ENCODE results near the gene ST6GALNAC2.
"Not testable (repeated sequence)": the region's sequence is repeated elsewhere in the genome, so short reads cannot be mapped to it uniquely, and the experiment has no call there.

The ST6GALNAC2 gene

DNA sequence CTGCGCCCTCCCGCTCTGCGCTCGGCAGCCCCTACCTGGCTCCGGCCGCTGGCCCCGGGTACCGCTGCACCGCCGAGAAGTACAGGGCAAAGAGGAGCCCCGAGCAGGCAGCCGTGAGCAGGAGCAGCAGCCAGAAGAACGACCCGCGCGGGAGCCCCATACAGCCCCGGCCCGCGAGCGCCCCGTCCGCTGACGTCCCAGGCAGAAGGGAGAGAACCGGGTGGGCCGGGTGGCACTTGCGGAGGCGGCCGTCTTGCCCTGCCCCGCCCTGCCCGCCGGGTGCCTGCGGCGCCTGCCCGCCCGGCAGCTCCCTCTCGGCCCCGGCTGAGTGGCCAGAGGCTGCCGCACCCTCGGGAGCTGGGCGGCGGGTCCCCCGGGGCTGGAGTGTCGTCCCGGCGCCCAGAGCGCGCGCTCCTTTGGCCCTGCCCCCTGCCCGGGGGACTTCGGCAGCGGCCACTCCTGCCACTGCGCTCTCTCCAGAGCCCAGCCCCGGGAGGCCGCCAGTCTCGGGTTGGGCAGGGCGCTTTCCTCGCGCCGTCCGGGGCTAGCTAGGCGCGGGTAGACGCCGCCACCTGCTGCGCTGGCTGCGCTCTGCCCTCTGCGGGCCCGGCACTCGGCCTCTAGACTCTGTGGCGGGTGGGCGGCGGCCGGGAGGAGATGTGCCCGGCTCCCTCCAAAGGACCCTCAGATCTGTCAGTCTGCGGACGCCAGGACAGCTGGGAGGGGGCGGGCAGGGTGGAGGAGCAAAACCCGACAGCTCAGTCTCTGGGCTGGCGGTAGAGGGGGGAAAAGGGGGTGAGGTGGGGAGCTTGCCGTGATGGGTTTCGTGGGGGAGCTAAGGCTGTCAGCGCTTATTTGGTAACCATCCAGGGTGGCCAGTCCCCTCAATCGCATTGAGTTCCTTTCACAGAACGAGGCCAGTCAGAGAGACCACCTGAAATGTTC, at the start of gene ST6GALNAC2:
TSS of gene ST6GALNAC2 (minus strand) at position 212 of the 945 bp plus-strand sequence. CDS start at position 160, 52 bp downstream.
- DNase-seq: peak; percentile 20

DNA sequence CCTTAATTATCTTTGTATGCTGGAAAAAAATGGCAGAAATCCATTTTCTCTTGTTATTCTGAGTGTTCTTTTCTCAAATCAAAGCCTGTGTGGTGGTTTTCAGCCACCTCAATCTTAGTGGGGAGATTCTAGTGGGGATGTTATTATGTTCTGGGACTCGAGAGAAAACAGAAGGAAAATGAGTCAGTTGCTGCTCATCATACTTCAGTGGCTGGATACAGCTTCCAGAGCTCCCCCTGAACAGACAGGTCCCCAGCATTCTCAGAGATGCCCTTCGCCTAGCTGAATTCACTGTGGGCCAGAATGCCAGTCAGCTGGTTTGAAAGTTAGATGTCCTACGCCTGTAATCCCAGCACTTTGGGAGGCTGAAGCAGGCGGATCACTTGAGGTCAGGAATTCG, 49.4 kb upstream of the ST6GALNAC2 start:
- no peak for DNase-seq

GRCh38 chr17:76633628-76634328, 48.1 kb upstream of the ST6GALNAC2 start:
- no peak for DNase-seq

DNA sequence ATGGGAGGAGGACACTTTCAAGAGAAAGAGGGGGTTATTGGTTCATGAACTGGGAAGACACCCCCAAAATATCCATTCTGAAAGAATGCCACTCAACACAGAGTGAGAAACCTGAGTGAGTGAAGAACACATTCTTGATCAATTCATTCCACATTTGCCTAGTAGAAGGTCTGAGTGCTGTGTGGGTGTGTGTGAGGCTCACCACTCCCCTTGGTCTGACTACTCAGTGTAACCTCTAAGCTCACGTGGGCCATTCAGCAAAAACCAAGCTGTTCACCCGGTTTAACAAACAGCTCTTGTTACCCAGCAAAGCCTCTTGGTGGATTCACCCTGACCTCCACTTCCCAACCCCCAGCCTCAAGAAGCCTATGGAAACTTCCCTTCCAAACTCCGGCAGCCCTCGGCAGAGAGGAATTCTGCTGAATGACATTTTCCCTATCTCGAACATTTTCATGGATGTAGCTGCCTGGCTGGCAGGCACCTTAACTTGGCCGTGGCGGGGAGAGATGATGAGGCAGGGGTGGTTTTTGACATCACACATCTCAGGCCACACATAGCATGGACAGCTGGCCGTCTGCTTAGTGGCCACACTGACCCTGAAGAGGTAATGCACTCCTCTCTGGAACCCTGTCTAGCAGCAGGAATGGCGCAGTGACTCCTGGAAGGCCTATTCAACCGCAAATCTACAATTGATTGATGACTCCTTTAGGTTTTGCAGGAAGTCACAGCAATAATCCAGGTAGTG, 46.3 kb upstream of the ST6GALNAC2 start:
- no peak for DNase-seq

- DNase-seq: no peak
These were observed 44.5 kb upstream of the ST6GALNAC2 start for GRCh38 chr17:76630151-76630550.

DNA sequence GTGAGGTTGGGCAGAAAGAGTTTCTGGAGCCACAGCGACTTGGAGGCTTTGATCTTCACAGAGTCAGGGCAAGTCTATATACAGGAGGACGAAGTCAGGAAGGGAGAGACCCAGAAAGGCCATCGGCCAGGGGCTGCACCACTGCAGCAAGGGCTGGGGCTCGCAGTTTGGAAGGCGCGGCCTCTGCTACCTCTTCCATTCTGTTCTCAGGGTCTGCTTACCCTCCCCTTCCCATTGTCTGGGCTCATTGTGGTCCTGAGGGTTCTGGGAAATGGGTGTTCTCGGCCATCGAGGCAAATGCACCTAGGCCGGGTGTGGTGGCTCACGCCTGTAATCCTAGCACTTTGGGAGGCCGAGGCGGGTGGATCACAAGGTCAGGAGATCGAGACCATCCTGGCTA, 41.9 kb upstream of the ST6GALNAC2 start:
- no peak for DNase-seq

DNA sequence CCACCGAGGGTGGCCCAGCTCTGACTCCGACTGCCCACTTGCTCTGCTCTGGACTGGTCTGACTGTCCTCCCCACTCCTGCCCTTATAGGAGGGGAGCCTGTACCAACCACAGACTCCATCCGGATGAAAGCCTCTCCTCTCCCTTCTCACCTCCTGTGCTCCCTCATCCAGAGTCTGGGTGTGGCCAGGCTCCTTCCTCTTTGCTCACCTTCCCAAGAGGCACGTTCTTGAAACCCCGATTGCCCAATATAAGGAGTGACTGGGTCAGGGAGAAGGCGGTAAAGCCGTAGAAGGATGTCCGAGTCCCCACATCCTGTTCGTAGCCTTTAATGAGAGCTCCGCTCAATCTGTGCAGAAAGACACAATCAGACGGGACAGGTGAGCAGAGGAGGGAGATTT, 40.8 kb upstream of the ST6GALNAC2 start:
- no peak for DNase-seq

DNA sequence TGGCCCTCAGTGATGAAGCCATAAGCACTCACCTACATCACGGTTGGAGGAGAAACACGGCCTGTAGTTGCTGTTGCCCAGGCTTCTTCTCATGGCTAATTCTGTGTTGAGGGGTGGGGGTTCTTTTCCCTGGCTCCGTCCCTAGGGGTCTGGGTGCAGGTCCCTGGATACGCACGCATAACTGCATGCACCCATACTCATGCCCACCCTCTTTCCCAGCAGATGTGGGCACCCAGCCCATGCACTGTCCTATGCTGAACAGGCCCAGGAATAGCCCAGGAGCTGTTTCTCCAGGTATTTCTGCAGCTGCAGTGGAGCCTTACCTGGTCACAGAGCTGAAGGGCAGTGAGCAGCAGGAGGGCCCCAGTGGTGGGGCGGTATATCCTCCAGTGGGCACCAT, 39.8 kb upstream of the ST6GALNAC2 start:
- DNase-seq: no peak

DNA sequence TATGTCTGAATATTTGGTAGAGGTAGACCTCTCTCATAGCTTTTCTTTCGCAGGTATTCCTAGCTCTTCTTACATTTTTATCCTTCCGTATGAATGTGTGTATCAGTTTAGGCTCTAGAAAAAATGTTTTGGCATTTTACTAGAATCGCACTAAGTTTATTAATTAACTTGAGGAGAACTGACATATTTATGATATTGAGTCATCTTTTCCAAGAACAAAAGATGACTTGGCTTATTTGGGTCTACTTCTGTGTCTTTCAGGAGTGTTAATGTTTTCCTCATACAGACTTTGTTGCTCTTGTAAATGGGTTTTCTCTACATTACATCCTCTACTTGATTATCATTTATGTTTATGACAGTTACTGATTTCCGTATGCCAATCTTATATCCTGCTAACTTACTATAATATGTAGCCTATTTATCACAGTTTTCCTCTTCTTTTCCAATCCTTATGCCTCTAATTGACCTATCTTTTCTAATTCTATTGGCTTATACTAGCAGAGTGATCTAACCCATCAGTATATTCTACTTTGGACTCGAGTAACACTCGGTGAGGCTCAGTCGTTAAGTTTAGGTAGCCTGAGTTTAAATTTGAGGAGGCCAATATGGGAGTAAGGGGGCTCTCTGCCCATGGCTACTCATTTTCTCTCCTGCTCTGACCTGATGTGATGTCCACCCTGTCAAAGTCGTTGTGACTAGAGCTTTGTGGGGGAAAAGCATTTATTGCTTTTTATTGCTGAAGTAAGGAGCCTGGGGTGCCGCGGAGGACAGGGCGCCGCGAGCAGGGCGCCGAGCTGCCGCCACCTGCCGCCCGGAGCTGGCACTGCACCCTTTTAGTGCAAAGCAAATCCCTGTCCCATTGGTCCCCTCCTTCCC, 37.8 kb upstream of the ST6GALNAC2 start:
- DNase-seq: no peak

DNA sequence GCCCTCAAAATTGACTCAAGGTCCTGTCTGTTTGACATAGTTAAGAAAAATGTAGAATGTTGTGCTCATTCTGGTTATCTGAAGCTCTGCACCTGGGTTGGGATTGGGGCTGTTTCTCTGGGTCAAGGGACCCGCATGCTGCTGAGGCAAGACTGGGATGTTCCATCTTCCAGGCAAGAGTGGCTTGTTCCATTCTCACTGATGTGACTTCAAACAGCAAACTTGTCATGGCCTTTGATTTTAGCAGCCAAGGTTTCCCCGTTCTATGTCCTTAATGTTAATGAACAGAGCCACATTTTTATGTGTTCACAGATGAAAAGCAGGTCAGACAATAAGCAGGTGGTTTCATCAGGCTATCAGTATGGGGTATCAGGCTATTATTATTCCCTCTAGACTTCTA, 32.2 kb upstream of the ST6GALNAC2 start:
- no peak for DNase-seq

DNA sequence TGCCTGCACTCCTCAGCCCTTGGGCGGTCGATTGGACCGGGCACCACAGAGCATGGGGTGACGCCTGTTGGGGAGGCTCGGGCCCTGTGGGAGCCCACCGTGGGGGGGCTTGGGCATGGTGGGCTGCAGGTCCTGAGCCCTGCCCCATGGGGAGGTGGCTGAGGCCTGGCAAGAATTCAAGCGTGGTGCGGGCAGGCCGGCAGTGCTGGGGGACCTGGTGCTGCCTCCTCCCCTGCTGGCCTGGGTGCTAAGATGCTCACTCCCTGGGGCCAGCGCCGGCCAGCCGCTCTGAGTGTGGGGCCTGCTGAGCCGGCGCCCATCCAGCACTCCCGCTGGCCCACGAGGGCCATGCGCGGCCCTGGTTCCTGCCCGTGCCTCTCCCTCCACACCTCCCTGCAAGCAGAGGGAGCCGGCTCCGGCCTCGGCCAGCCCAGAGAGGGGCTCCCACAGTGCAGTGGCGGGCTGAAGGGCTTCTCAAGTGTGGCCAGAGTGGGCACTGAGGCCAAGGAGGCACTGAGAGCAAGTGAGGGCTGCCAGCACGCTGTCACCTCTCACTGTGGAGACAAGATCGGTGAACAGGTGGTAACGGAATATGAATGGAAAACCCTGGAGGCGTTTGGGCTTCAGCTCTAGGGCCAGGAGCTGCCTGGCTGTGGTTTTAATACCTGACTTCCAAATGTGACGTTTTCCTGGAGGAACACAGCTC, 29.4 kb upstream of the ST6GALNAC2 start:
- DNase-seq: no peak

GRCh38 chr17:76614064-76614759, 28.6 kb upstream of the ST6GALNAC2 start:
- DNase-seq: not testable (repeated sequence)

DNA sequence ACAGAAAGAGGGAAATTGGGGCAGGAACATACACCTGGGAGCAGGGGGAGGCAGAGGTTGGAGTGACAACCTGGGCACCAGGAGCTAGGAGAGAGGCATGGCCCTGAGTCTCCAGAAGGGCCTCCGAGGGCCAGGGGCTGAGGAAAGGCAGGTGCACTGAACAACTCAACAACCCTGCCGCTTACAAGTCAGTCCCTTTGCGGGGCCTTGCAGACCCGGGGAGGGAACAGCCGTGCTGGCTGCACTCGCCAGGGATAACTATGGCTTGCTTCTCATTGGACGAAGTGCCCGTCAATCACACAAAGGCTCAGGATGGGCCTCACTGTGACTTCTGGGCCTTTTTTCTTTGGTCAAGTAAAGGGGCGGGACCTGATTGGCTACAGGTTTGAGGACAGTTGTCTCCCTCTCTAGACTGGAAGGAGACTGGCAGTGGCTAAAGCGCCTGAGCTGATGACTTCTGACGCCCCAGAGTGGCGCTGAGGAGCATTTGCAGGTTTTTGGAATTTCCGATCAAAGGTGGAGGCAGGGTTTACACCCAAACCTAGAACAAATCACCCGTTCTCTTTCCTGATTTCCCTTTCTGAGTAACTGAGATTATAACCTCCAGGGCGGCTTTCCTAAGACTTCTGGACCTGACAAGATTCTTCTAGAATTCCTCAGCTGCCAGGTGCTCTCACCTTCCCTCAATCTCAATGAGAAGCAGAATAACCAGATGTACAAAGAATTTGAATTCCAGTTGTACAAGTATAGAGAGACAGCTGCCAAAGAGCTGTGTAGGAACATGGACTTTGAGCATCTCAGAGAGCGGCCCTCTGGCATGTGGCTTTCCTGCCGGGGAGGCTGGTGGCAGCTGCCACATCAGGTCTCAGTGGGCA, 27.6 kb upstream of the ST6GALNAC2 start:
- no peak for DNase-seq

DNA sequence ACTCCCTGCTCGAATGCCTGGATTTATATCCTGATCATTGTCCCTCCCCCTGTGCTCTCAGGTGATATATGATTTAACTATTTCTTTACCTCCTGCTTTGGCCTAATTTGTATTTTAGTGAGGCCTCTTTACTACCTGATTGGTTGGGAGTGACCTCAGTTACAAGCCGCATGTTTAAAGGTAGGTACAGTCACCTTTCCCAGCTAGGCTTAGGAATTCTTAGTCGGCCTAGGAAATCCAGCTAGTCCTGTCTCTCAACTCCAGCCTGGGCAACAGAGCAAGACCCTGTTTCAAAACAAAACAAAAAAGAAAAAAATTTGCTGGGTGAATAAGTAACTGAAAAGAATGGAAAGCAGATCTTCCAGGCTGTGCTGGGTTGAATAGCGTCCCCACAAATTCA, 26.8 kb upstream of the ST6GALNAC2 start:
- no peak for DNase-seq

DNA sequence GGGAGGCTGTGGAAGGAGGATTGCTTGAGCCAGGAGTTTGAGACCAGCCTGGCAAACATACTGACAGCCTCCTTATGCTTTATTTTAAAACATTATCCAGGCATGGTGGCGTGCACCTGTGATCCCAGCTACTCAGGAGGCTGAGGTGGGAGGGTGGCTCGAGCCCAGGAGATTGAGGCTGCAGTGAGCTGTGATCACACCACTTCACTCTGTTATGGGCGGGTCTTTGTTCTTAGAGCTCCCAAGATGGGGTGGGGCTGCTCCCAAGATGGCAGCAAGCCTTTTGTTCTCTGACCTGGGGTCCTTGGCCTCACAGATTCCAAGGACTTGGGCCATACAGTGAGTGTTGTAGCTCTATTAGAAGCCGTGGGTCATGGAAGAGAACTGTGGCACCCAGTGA, 26.1 kb upstream of the ST6GALNAC2 start:
- DNase-seq: no peak

- not testable (repeated sequence) for DNase-seq
These were observed 25.6 kb upstream of the ST6GALNAC2 start for GRCh38 chr17:76611080-76611749.

DNA sequence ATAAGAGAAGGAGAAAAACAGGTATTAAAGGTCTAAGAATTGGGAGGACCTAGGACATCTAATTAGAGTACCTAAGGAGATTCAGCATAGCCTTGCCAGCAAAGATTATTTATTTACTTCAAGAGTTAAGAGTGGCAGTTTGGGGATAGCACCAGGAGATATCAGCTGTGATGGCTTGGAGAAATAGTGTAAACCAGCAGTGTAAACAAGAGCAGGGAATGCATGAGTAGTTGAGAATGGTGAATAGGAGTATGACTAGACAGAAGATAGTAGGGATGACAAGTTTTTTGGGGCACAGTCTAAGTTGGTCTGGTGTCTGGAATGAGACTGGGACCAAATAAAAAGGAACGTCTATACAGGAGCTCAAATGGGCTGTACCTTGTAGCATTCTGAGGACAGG, 21.0 kb upstream of the ST6GALNAC2 start:
- DNase-seq: not testable (repeated sequence)

DNA sequence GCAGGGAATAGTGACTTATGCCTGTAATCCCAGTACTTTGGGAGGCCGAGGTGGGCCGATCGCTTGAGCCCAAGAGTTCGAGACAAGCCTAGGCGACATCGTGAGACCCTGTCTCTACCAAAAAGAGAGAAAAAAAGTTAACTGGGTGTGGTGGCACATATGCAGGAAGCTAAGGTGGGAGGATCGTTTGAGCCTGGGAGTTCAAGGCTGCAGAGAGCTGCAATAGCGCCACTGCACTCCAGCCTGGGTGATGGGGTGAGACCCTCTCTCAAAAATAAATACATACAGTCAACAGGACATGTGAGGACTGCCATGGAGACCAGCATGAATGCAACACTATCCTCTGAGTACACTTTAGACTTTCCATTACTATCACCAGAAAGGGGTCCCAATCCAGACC, 15.4 kb upstream of the ST6GALNAC2 start:
- DNase-seq: no peak

DNA sequence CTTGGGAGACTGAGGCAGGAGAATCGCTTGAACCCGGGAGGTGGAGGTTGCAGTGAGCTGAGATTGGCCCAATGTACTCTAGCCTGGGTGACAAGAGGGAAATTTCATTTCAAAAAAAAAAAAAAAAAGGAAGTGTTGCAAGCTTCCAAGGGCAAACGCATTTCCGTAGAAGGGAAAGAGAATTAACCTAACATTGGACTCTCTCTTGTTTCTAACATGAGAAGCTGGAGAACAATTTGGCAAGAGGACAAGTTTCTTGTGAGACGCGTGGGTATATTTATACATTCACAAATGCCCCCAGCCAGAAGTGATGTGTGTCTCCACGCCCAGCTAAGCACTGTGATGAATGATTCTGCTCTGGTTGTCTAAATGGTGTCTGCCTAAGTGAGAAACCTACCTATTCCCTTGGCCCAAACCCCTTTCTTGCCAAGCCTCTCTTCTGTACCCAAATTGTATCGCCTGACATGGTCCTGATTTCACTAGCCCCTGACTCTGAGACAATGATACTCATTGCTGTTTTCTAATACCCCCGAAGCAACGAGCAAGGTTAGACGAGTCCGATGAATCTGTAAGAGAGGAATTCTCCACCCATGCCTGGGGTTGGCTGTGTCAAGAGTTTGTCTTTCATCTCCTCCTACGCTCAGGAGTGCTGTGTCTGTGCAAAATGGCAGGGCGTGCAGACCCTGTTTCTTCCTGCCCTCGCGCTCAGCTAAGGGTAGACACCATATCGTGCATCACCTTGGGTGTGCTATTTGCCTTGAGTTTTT, 14.2 kb upstream of the ST6GALNAC2 start:
- no peak for DNase-seq

All from NCI-H1436 treated with DMSO at 0.1 percent for 48 hours (cell line).